Measurements from ENCODE around the gene ADPRHL1.

The ADPRHL1 gene

DNA sequence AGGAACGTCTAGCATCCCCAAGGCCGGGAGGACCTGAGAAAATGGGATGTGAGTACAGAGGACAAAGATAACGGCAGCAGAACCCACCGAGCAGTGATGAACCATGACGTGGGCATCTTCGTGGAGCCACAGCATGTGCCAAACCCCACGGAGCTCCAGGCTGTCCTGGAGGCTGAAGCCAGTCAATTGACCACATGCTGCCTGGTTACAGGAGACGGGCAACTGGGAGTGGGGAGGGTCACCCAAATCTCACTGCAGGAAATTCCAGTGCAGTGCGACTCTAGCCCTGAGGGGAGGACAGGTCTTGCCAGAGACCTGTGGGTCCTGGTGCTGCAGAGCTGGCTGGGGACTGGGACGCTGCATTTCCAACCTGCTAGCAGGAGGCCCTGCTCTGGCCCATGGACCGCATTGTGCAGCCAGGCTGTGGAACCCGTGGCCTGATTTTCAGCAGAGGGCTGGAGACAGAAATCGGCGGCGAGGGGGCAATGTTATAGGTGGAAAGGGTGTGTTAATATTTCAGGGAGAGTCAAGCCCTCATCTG lies 86.2 kb downstream of the ADPRHL1 start:
- DNase-seq, result no peak

DNA sequence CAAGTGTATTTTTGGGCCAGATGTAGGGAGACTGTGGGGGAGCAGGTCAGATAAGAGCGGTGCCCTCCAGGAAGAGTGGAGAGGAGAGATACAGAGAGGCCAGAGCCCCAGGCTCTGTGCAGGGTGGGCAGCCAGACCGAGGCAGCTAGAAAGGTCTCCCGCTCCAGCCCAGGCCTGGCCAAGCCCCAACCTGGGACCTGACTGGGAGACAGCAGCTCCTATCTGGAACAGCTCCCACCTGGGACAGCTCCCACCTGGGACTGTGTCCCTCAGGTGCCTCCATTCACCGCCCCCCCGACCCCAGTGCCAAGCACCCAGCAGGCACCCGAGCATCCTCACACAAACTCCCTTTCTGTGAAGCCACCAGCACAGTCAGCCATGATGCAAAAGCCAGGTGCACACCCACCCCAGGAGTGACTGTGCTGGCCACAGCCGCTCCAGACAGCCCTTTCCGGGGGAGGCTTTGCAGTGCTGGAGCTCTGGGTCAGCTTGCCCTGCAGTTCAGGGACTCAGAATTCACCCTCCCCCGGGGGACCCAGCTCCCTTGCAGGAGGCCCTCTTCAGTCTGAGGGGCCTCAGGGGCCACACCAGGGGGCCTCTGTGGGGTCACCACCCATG lies 87.2 kb downstream of the ADPRHL1 start:
- DNase-seq, result no peak

DNA sequence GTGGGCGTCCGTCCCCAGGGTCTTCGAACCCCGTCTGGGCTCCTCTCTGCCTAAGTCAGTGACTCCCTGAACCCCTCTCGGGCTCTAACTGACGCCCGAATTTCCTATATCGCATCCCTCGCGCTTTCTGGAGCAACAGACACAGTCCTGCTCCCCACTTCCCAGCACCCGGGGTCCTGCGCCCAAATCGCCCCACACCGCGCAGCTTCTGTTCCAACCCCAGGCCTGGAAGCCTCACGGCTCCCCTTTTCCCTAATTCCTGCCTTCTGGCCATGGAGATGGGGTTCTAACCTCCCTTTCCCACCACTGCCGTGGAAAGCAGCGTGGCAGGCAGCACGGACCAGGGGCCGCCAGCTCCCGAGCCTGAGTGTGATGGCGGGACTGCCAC lies 87.7 kb downstream of the ADPRHL1 start:
- no peak for DNase-seq

DNA sequence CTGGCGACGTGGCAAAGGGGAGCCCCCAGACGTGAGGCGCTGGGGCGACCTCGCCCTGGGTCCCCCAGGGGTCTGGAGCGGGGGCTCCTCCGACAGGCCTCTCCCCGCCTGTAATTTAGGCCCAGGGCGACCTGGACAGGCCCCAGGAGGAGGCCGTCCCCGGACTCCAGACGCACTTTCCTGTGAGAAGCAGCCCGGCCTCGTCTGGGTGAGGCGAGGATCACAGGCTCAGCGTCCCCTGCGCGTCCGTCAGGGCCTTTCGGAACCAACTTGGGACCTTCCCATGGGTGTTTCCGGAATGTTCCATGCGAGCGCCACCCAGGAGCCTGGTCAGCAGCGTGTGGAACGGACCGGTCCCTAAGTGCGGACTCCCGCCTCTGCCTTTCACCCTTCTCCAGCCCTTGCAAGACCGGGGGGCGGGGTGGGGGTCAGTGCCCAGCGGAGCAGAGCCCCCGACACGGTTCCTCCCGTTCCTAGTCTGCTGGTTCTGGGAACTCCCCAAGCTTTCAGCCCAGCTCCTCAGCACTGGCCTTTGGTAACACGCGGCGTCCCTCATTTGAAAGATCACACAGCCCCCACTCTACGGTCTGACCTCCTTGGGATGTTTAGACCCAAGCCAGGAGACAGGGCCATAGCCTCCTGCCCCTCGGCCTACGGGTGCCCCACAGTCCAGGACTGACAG lies 88.2 kb downstream of the ADPRHL1 start:
- DNase-seq, result no peak

DNA sequence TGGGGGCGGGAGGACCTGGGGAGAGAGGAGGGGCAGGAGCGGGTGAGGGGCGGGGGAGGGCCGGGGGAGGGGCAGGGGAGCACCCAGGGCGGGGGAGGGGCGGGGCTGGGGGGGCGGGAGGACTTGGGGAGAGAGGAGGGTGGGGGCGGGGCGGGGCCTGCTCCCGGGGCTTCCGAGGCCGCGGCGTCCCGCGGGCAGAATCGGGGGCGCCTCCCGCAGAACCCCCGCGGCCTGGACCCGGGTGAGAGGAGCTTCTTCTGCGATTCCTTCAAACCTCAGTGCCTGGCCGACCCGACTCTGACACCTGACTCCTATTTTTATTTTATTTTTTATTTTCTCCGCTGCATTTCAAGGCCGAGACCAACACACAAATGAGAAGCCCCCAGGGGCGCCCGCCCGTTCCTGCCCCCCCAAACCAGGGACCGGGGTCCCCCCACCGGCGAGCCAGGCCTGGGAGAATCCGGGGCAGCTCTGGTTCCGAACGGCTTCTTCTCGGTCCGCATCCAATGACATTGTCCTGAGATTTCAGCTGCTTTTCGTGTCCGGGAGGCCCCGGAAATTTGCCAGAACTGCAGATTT lies 88.9 kb downstream of the ADPRHL1 start:
- DNase-seq, result no peak

DNA sequence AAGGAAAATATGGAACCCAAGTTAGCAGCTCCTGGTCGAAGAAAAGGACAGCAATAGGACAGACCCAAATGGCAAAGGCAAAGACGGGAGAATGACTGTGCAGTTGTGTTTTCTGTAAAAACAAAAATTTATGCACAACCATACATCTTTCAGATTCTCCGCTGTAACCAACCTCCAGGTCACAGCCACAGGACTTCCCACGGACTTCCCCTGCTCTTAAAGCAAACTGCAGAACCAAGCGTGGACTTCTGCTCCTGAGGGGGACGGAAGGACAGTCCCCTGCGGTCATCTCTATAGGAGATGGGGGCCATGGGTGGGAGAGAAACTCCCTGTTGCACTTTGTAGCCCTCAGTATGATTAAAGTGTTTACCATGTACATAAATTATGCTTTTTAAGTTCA lies 91.9 kb downstream of the ADPRHL1 start:
- no peak for DNase-seq

DNA sequence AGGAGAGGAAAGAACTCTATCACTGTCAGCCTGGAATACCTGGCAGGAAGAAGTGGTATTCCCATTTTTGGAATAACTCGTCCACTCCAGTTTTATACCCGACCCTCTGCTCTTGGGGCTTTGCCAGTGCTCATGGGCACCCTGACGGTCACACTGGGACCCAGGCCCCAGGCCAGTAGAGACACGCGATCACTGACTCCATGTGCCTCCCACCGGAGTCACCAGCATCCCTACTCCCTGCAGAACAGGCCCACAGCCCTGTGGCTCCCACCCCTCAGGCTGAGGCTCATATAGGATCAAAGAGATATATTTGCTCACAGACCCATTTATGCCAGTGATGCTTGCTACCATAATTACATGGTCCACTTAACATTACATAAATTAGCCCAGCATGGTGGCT lies 92.8 kb downstream of the ADPRHL1 start:
- DNase-seq, result no peak

DNA sequence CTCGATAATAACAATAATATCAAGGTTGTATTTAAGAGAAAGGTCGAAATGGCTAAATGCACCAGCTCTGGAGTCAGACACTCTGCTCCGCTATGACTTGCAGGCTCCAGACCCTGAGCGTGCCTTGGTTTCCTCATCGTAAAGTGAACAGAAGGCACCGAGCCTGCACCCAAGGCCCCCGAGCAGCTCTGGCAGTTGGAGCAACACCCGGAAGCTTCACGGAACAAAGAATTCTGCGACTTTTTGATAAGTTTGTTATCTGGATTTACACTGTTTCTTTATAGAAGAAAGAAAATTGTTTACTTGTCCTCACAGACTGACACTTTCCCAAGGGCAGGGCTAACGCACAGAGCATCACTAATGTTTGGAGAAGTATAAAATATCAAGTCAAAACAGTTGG lies 93.7 kb downstream of the ADPRHL1 start:
- DNase-seq, result no peak

DNA sequence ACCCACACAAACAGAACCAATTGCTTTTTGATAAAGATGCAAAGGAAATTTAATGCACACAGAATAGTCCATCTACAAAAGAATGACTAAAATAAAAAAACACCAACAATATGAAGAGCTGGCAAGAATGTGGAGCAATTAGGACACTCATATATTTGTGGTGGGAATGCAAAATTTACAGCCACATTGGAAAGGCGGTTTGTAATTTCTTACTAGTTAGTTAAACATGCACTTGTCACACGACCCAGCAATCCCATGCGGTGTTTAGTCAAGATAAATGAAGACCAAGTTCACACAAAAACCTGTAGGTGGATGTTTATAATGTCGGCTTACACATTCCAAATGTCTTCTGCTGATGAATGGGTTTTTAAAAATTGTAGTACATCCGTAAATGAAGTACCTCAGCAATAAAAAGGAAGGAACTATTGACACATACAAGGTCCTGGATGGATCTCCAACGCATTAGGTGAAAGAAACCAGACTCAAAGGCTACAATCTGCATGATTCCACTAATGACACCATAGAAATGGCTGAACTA lies 94.6 kb downstream of the ADPRHL1 start:
- no peak for DNase-seq

DNA sequence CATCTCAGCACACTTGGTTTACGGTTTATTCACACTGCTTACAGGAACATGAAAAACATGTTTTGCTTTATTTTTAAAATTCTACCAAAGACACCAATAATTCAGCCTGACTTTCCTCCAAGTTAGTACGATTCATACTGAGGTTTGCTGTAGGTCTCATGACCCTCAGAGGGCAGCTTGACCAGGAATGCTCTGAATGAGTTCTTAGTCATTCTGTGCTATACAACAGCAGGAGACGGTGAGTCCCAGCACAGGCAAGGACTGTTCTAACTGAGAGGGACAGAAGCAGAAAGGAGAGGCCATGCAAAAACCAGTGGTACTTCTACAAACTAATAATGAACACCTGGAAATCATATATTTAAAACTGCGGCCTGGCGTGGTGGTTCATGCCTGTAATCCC lies 95.8 kb downstream of the ADPRHL1 start:
- no peak for DNase-seq

DNA sequence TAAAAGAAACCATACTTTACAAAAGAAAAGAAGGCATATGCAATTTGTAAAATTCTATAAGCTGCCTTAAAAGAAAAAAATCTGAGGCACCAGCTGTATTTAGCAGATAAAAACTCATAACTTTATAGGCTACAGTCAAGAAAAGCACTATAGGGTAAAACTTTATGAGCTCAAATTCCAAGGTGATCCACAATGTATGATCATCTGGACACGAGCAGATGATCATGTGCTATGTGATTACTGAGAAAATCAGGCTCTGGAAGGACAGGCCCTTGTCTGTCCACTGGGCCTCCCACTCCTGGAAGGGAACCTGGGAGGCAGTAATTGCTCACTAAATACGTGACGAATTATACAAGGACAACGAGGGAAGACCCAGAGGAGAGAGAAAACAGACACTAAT lies 96.7 kb downstream of the ADPRHL1 start:
- no peak for DNase-seq

DNA sequence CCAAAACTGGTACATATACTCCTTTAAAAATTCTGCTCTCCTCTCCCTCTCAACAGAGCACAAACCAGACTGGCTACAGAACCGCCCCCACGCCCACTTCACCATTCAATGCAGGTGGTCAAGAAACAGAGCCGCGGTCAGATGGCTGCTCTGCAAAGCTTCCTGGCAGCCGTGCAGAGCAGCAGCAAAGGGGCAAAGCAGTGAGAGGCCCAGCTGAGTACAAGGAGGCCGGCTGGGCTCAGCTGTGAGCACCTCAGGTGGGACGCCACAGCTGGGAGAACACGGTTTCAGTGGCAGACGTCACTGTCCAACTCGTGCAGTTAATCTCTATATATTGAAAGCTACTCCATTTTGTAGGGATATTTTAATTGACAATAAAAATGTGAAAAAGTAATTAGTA lies 97.7 kb downstream of the ADPRHL1 start:
- no peak for DNase-seq

DNA sequence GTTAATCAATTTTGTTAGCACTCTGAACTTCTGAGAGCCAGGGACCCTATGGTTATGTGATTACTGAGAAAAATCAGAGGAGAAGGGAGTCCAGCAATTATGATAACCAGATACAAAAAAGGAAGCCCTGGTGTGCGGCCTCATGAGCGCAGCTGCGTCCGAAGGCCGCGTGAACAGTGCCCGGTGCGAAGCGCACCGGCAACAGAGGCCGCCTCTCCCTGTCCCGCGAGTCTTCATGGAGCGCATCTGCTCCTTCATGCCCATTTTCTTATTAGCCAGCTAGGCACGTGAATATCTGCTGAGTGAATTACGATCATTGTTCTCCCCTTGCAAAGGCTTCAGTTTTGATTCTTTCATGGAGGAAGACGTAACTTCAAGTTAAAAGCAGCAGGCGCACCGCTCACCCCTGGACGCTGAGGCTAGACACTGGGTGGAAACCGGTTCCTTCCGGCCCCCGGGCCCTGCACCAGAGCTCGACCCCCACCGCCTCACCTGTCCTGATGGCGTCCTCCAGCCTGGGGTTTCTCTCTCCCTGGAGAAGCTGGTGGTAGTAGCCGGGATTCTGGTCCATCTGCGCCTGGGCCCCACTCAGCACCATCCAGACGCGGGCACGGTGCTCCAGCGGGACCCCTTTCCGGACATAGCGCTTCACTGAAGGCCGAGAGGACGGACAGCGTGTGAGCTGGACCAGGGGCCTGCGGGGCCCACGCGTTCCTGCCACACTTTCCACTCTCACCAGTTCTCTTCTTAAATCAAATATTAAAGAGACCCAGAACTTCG lies 98.3 kb downstream of the ADPRHL1 start:
- no peak for DNase-seq

DNA sequence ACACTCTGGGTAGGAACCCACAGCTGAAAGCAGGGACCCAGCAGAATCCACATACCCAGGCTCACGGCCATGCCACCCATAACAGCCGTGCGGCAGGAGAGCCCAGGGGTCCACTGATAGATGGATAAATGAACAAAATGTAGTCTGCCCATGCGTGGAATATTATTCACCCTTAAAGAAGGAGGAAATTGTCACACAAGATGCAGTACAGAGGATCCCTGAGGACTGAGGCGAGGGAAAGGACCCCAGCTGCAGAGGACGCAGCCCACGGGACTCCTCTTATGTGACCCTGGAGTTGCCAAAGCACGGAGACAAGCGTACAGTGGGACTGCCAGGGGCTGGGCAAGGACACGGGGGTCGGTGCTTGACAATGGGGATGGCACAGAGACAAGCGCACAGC lies 100.0 kb downstream of the ADPRHL1 start:
- DNase-seq, result no peak

DNA sequence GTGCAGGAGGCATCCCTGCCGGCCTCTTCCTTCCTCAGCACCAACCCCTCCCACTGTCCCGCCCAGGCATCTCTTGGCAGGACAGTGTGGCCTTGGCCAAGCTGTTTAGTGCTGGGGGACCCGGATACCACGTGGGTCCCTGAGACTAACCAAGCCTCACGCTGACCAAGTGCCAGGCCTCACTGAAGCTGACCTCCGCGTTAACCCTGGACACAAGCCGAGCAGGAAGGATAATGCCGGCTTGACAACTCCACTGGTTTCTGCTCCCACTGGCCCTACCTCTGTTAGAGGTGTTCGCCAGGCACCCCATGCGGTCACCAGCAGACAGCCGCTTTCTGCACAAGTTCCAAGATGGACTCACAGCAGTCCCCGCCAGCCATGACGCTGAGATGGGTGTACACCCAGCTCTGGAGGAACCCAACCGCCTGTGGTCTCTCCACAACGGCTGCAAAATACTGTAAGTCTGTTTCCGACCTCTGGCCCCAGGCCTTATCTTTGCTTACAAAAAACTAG lies 101.7 kb downstream of the ADPRHL1 start:
- DNase-seq, result no peak

DNA sequence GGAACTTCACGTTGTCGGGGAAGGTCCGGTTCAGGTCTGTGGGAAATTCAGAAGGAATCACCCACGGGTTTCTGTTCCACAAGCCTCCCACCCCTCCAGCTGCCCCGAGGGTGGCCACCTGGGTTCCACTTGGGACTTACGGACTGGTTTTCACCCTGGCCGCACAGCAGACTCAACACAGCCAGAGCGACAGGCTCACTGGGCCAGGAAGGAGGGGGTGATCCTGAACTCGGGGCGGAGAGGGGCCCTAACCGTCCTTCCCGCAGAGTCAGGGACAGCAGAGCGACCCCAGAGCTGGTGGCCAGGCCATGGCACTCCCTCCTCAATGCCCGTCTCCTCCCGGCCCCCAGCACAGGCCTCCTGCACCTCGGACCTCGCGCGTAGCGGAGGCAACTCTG lies 102.4 kb downstream of the ADPRHL1 start:
- no peak for DNase-seq

DNA sequence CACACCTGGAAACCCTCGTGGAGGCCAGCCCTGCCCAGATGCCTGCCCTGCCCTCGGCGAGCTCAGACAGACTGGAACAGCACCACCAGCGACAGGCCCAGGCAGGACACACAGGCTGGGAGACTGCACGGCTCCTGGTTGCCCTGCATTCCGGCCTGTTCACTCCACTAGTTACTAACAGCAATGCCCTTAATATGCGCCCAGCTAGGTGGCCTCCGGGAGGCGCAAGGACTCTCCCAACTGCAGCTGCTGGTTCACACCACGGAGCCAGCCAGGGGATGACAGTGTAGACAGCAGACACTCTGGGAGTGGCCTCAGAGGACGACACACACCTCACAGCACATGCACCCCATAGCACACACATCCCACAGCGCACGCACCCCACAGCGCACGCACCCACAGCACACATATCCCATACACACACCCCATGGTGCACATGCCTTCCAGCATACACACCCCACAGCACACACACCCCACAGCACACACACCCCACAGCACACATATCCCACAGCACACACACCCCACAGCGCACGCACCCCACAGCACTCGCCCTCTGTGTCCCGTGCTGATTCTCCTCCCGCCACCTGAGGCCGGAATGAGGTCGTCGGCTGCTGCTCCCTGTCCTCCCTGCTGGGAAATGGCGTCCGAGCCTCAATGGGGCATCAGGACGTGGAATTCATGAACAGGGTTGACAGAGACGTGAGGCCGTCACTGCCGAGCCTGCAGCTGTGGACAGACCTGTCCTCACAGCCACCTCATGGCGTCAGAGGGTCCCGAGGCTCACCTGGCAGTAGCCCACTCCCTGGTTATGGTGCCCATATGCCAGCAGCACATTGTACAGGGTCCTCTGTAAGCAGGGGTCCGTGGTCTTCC lies 103.0 kb downstream of the ADPRHL1 start:
- DNase-seq, result no peak
